Erythroblast (primary cell): ENCODE data around the gene ZNF512B.

Experiments used
- GATA1 ChIP-seq: IDR thresholded peaks from 2 replicates; pipeline ENCODE4 v1.6.1; 2011; ENCODE audit warnings: low read depth, mild to moderate bottlenecking, control low read depth, low read length, moderate library complexity
- POLR2A ChIP-seq: IDR thresholded peaks from 2 replicates; pipeline ENCODE4 v1.6.1; 2011; ENCODE audit warnings: mild to moderate bottlenecking, low read length

GRCh38 chr20:63941282-63942081 is 28.2 kb downstream of the ZNF512B start:
- TF ChIP-seq POLR2A: no peak
- no peak for TF ChIP-seq GATA1
